Transverse colon (tissue), 4 donors: Measurements from ENCODE around the gene SRPK2. TPM values are rescaled to one million over a fixed set of nuclear protein-coding genes. Genes with fewer than 3 reads are reported as not detected.

ENCODE experiments used
- DNase-seq: peaks from one replicate; pipeline ENCODE4 v3.0.0-alpha.2; 2019
- H3K27ac ChIP-seq, 4 donors: fragments of 200-600 bp; sonication (generic); 2 replicates each; pipeline ENCODE4 v1.5.1; 2016 to 2018; ENCODE audit warnings: inconsistent platforms in 4 of 4
- H3K27me3 ChIP-seq: fragments of 200-600 bp; sonication (generic); 2 replicates; pipeline ENCODE4 v1.5.1; 2017; ENCODE audit warnings: inconsistent platforms
- H3K36me3 ChIP-seq, 4 donors: fragments of 200-600 bp; sonication (generic); 2 replicates each; pipeline ENCODE4 v1.5.1; 2017 to 2019; ENCODE audit warnings: inconsistent platforms in 4 of 4
- H3K4me1 ChIP-seq, 4 donors: fragments of 200-600 bp; sonication (generic); 2 replicates each; pipeline ENCODE4 v1.5.1; 2017 to 2020; ENCODE audit warnings: inconsistent platforms in 4 of 4
- H3K4me3 ChIP-seq, 4 donors: fragments of 200-600 bp; sonication (generic); 1 replicate in 1 of 4; 2 replicates in 3 of 4; pipeline versions ENCODE4 v1.5.1 to v1.6.1; 2017 to 2019; ENCODE audit warnings: inconsistent platforms in 4 of 4
- H3K9me3 ChIP-seq, 2 donors: fragments of 200-600 bp; sonication (generic); 2 replicates each; pipeline ENCODE4 v1.5.1; 2017 to 2019; ENCODE audit warnings: inconsistent platforms in 2 of 2
- CTCF ChIP-seq, 5 experiments: fragments of 200-600 bp in 3 of 5; fragments of 450-650 bp in 2 of 5; sonication (generic) in 3 of 5; IDR thresholded peaks; 1 replicate in 2 of 5; 2 replicates in 3 of 5; pipeline ENCODE4 v1.5.1; 2016 to 2017; ENCODE audit warnings: antibody characterized with exemption in 5 of 5, inconsistent platforms in 3 of 5, mild to moderate bottlenecking in 2 of 5, moderate library complexity in 1 of 5
- EP300 ChIP-seq: sonication (generic); formaldehyde crosslinking; IDR thresholded peaks from one replicate; pipeline ENCODE4 v1.6.1; 2017; ENCODE audit warnings: antibody characterized with exemption, low read depth
- POLR2A ChIP-seq: fragments of 450-650 bp; IDR thresholded peaks from one replicate; pipeline ENCODE4 v1.6.1; 2016; ENCODE audit warnings: antibody characterized with exemption, mild to moderate bottlenecking, moderate library complexity
- POLR2AphosphoS5 ChIP-seq, 3 donors: sonication (generic); formaldehyde crosslinking; IDR thresholded peaks; one replicate each; pipeline ENCODE4 v1.6.1; 2016; ENCODE audit warnings: antibody characterized with exemption in 3 of 3
- WGBS, 2 donors: methylation state at CpG; one replicate each; pipeline ENCODE4 v1.1.5; 2018; ENCODE audit warnings: low coverage in 1 of 2; 5-methylcytosine and 5-hydroxymethylcytosine counted together
- in situ Hi-C, 4 donors: fragments of 200-750 bp; cut with MboI; loops; one replicate each; pipeline versions ENCODE4 v1.15.0 to v1.15.1; 2017; ENCODE audit warnings: low sequenced_read_pairs in 3 of 4, low pct_ligation_motif_present in 1 of 4, low pct_unique_long_range_greater_than_20kb in 1 of 4
- intact Hi-C: fragments of 100-400 bp; cut with DNase I; formaldehyde crosslinking; loops from one replicate; pipeline ENCODE4 v1.15.1; 2023; ENCODE audit warnings: low total_unique reads
- total RNA-seq, 4 donors: library from RNA; depleted of rRNA; stranded (reverse); fragments of >200 nt; gene quantifications; one replicate each; pipeline ENCODE4 v1.1.0, GENCODE V29; 2016

Gene SRPK2
- total RNA-seq, 4 donors from 2014 or later: 18.3 to 93.1 (median 43.8) TPM

- in situ Hi-C loops (no loop called here), intact Hi-C loops (no loop called here)
- Histone ChIP-seq H3K27ac (no peak overlapping the region), H3K27me3 (no peaks in the 10 kb centered on the region), H3K4me3 (no peak overlapping the region), H3K4me1 (peaks cover 0 to 6% (median 0%) of the 10 kb centered on the region in 4 donors), H3K9me3 (no peaks in the 10 kb centered on the region), H3K36me3 (no peaks in the 10 kb centered on the region)
- DNase-seq: no peak
- no peak for TF ChIP-seq POLR2AphosphoS5 (IDR thresholded peaks at IDR 0.05)
- no peak for TF ChIP-seq CTCF (IDR thresholded peaks at IDR 0.05)
- TF ChIP-seq POLR2A: no peak
- no peak for TF ChIP-seq EP300
- 89% methylated on average over 4 of the region's 4 CpGs; no CpG with 5 or more reads in 1 of the 2 donors for WGBS, 2 donors
Observed at GRCh38 chr7:105298439-105298894, 90.3 kb downstream of the SRPK2 start.

- peaks cover 0 to 6% (median 0%) of the 10 kb centered on the region in 4 donors for H3K4me1 ChIP-seq
- no peaks in the 10 kb centered on the region for H3K27me3 ChIP-seq
- no peak for DNase-seq
- 88 to 100% methylated on average over 2 of the region's 2 CpGs for WGBS, 2 donors
- in situ Hi-C loops (no loop called here), intact Hi-C loops (no loop called here)
- no peak overlapping the region for H3K4me3 ChIP-seq
- no peaks in the 10 kb centered on the region for H3K36me3 ChIP-seq
- no peak overlapping the region for H3K27ac ChIP-seq
- TF ChIP-seq CTCF (IDR thresholded peaks at IDR 0.05) (no peak), POLR2A (no peak), POLR2AphosphoS5 (IDR thresholded peaks at IDR 0.05) (no peak), EP300 (no peak)
- H3K9me3 ChIP-seq: no peaks in the 10 kb centered on the region
Observed at GRCh38 chr7:105297985-105298384, 90.7 kb downstream of the SRPK2 start.

GRCh38 chr7:105297309-105297708 is 91.4 kb downstream of the SRPK2 start:
- WGBS, 2 donors: 92 to 94% methylated on average over 5 of the region's 5 CpGs
- no peak for TF ChIP-seq POLR2A
- no peak for TF ChIP-seq EP300
- no peak for TF ChIP-seq POLR2AphosphoS5 (IDR thresholded peaks at IDR 0.05)
- Histone ChIP-seq H3K36me3 (no peaks in the 10 kb centered on the region), H3K27me3 (no peaks in the 10 kb centered on the region), H3K27ac (no peak overlapping the region), H3K4me3 (no peak overlapping the region), H3K4me1 (peaks cover 0 to 6% (median 0%) of the 10 kb centered on the region in 4 donors), H3K9me3 (no peaks in the 10 kb centered on the region)
- in situ Hi-C loops (no loop called here), intact Hi-C loops (no loop called here)
- no peak for DNase-seq

GRCh38 chr7:105296491-105296890 is 92.2 kb downstream of the SRPK2 start:
- Histone ChIP-seq H3K4me3 (no peak overlapping the region), H3K4me1 (peaks cover 0 to 6% (median 0%) of the 10 kb centered on the region in 4 donors), H3K27me3 (no peaks in the 10 kb centered on the region), H3K36me3 (no peaks in the 10 kb centered on the region), H3K9me3 (no peaks in the 10 kb centered on the region), H3K27ac (no peak overlapping the region)
- in situ Hi-C loops: no loop called here
- TF ChIP-seq POLR2AphosphoS5 (IDR thresholded peaks at IDR 0.05): no peak
- TF ChIP-seq CTCF (IDR thresholded peaks at IDR 0.05): no peak
- no peak for TF ChIP-seq EP300
- no peak for TF ChIP-seq POLR2A
- DNase-seq: no peak
- intact Hi-C loops: no loop called here
